MM.1S (cell line): ENCODE measurements around the gene RPN1.

Source experiments
- CTCF ChIP-seq: fragments of 300-600 bp; sonication (generic); IDR thresholded peaks from 2 replicates; pipeline ENCODE4 v1.5.1; 2016; ENCODE audit warnings: antibody characterized with exemption, low read length, mixed read lengths
- EZH2 ChIP-seq: fragments of 300-600 bp; sonication (generic); optimal IDR thresholded peaks from 2 replicates; pipeline ENCODE3; 2017; ENCODE audit warnings: low read depth, mild to moderate bottlenecking, antibody characterized with exemption, low read length, mixed read lengths

- no peak for TF ChIP-seq CTCF
- TF ChIP-seq EZH2, result no peak
These were observed 57.8 kb downstream of the RPN1 start for GRCh38 chr3:128592864-128593263.
